NCI-H187 treated with DMSO at 0.1 percent for 48 hours (cell line): ENCODE results near the gene TRIM59.

Experiments
- DNase-seq: peaks from one replicate; lab custom pipeline; 2025; lab: John Stamatoyannopoulos, UW

Gene TRIM59

GRCh38 chr3:160402221-160403027 lies 47.2 kb downstream of the TRIM59 start:
- DNase-seq, result no peak

- no peak for DNase-seq
Measured at GRCh38 chr3:160401291-160402095, 48.1 kb downstream of the TRIM59 start.

DNA sequence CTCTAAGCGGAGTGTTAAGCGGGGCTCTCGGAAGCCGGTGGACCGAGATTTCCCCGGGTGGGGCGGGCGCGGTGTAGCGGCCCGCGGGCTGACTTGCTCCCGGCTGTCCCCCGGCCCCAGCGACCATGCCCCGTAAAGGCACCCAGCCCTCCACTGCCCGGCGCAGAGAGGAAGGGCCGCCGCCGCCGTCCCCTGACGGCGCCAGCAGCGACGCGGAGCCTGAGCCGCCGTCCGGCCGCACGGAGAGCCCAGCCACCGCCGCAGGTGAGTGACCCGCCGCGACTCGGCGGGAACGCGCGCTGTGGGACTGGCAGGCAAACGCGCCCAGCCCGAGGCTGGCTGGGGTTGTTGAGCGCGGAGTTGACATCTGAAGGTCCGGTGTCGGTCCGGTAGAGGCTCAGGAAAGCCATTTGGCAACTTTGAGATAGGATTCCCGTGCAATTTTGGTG lies 48.9 kb downstream of the TRIM59 start:
- no peak for DNase-seq

- DNase-seq, result no peak
Measured at GRCh38 chr3:160400030-160400701, 49.4 kb downstream of the TRIM59 start.

DNA sequence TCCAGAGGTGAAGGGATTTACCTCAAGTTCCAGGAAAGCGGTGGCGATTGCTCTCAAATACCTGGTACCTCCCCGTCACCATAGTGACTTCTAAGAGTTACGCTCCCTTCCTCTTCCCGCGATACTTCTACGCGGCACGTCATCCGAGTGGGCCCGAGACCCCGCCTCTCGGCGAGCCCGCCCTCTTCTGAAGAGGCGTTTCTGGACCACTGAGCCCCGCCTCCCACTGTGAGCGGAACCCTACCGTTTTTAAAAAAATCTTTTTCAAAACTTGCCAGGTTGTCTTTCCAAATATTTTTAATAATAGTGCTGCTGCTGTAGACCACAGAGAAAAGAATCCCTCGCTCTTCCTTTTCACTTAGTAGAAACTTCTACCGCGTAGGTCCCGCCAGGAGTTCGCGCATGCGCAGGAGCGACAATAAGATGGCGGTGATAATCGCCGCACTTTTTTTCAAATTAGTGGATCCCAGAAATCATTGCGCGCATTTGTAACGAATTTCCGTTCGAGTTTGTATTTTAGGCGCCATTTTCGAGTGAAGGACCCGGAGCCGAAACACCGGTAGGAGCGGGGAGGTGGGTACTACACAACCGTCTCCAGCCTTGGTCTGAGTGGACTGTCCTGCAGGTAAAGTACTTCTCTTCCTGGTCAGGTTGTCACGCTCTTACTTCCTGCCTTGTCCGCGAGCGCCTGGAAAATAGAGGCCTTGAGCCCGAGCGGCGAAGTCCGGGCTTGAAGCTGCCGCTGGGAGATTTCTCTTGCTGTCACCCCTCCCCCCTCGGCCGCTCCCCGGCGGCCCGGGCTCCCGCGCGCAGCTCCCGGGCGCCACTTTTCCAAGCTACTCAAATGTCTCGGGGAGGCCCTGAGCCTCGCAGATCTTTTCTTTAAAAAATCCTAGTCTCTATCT lies 50.2 kb downstream of the TRIM59 start, which contains the start of the genes IFT80 and SMC4:
TSS of gene IFT80 (minus strand) at position 101 of the 905 bp plus-strand sequence. CDS start 14,625 bp downstream, outside the sequence.
TSS of gene SMC4 (plus strand) at position 526 of the 905 bp plus-strand sequence. CDS start 1,177 bp downstream, outside the sequence.
- peak; percentile 81 for DNase-seq

- no peak for DNase-seq
Measured at GRCh38 chr3:160398820-160399124, 50.8 kb downstream of the TRIM59 start.

DNA sequence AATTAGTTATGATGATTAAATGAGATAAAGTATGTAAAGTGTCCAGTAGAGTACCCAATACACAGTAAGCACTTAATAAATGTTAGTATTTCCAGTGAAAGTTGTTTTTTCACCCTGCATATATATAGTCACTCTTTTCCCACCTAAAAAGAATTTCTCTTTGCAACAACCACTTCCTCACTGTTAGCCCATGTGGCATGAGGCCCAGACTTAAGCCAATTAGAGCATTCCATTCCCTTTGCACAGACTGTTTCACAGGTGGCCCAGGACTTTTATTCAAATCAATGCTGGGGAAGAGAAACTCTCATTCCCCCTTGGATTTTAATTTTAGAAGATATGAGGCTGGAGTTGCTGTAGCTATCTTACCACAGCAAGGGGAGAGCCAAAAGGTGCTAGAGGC lies 54.3 kb downstream of the TRIM59 start:
- DNase-seq, result no peak

DNA sequence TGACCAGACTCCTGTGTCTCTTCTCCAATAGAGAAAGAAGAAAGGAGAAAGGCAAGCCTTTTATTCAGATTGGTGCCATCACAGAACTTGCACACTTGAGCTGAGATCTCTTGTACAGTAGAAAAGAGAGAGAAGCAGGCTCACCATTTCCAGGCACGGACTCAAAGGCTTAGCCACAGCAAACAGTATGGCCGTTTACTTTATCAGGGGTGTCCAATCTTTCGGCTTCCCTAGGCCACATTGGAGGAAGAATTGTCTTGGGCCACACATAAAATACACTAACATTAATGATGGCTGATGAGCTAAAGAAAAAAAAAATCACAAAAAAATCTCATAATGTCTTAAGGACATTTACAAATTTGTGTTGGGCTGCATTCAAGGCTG lies 55.6 kb downstream of the TRIM59 start:
- DNase-seq, result no peak

GRCh38 chr3:160393346-160394008 lies 56.1 kb downstream of the TRIM59 start:
- no peak for DNase-seq

GRCh38 chr3:160392798-160393197 lies 56.8 kb downstream of the TRIM59 start:
- no peak for DNase-seq

- DNase-seq, result no peak
Measured at GRCh38 chr3:160390565-160391138, 58.9 kb downstream of the TRIM59 start.
